H1 (cell line): ENCODE data around the gene RASGEF1B.

Experiments used
- EZH2 ChIP-seq: fragments of 200-600 bp; sonication (generic); IDR thresholded peaks from 2 replicates; pipeline ENCODE4 v1.7.1; 2012; ENCODE audit warnings: low read depth, mild to moderate bottlenecking, moderate library complexity, low read length, inconsistent platforms; ENCODE audit not compliant: severe bottlenecking
- GABPA ChIP-seq: IDR thresholded peaks from 2 replicates; pipeline ENCODE4 v1.6.1; 2011; ENCODE audit warnings: mild to moderate bottlenecking, low read length, moderate library complexity, borderline replicate concordance; ENCODE audit not compliant: insufficient read depth
- JUND ChIP-seq: IDR thresholded peaks from 2 replicates; pipeline ENCODE4 v1.6.1; 2011; ENCODE audit warnings: mild to moderate bottlenecking, improper control_type of control experiment, low read length
- MAFK ChIP-seq: IDR thresholded peaks from 2 replicates; pipeline ENCODE4 v1.6.1; 2012; ENCODE audit warnings: low read depth, mild to moderate bottlenecking, improper control_type of control experiment, low read length
- POLR2A ChIP-seq, 2 experiments: IDR thresholded peaks; 1 replicate in 1 of 2; 2 replicates in 1 of 2; pipeline ENCODE4 v1.6.1; 2011; ENCODE audit warnings: low read depth in 2 of 2, low read length in 2 of 2, mild to moderate bottlenecking in 2 of 2; ENCODE audit errors: control extremely low read depth in 1 of 2
- RXRA ChIP-seq: IDR thresholded peaks from 2 replicates; pipeline ENCODE4 v1.6.1; 2011; ENCODE audit warnings: low read depth, mild to moderate bottlenecking, low read length, moderate library complexity; ENCODE audit not compliant: insufficient read depth
- SP1 ChIP-seq: IDR thresholded peaks from 2 replicates; pipeline ENCODE4 v1.6.1; 2011; ENCODE audit warnings: low read depth, low read length
- YY1 ChIP-seq: IDR thresholded peaks from 2 replicates; pipeline ENCODE4 v1.6.1; 2011; ENCODE audit warnings: low read depth, mild to moderate bottlenecking, low read length
- TF ChIP-seq, protein P1 (sequence below), 3 experiments: IDR thresholded peaks; 1 replicate in 2 of 3; 2 replicates in 1 of 3; pipeline versions ENCODE4 v1.5.1 to v1.6.1; 2011; ENCODE audit warnings: low read length in 3 of 3, mild to moderate bottlenecking in 3 of 3, inconsistent platforms in 2 of 3, low read depth in 1 of 3, moderate library complexity in 1 of 3; ENCODE audit not compliant: insufficient read depth in 1 of 3; ENCODE audit errors: control extremely low read depth in 1 of 3
- TF ChIP-seq, protein P2 (sequence below): IDR thresholded peaks from 2 replicates; pipeline ENCODE4 v1.6.1; 2011; ENCODE audit warnings: low read depth, mild to moderate bottlenecking, low read length; ENCODE audit not compliant: insufficient read depth
- TF ChIP-seq, protein P3 (sequence below): IDR thresholded peaks from 2 replicates; pipeline ENCODE4 v1.6.1; 2011; ENCODE audit warnings: low read length, improper control_type of control experiment

DNA sequence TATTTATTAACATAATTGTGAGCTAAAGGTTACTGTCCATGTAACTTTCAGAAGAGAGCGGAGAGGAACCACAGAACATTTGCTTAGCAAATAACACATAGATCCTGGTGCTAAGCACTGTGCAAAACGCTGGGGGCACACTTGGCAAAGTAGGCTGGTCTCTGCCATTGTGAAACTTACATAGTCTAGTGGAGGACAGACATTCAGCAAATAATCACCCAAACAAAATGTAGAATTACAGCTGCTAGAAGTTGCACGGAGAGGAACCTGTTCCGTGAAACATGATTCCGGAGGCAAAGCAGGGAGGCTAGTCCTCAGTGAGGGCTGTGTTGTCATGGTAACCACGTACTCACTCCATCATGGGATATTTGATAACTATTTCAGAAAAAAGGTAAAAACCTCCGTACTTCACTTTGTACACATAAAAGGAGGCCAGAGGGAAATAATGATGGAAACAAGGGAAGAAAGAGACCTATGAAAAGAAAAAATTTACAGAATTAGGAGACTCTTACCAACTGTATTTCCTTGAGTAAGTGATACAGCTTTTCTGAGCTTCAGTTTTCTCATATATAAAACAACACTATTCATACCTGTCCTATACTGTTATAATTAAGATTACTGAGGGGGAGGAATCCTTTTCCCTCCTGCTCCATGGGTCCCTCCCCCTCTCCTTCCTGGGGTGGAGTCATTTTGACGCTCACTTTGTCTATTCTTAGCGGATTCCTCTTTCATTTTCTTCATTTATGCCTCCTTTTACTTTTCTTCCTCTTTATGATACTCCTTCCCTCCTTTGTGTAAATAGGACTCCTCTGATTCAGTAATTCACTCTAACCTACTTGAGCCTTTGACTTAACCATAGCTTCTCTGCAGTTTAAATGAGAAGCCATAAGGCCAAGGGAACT lies 825 bp upstream of the RASGEF1B start:
- TF ChIP-seq, protein P1, sequence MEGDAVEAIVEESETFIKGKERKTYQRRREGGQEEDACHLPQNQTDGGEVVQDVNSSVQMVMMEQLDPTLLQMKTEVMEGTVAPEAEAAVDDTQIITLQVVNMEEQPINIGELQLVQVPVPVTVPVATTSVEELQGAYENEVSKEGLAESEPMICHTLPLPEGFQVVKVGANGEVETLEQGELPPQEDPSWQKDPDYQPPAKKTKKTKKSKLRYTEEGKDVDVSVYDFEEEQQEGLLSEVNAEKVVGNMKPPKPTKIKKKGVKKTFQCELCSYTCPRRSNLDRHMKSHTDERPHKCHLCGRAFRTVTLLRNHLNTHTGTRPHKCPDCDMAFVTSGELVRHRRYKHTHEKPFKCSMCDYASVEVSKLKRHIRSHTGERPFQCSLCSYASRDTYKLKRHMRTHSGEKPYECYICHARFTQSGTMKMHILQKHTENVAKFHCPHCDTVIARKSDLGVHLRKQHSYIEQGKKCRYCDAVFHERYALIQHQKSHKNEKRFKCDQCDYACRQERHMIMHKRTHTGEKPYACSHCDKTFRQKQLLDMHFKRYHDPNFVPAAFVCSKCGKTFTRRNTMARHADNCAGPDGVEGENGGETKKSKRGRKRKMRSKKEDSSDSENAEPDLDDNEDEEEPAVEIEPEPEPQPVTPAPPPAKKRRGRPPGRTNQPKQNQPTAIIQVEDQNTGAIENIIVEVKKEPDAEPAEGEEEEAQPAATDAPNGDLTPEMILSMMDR (IDR thresholded peaks at IDR 0.05; ENCODE audit: control extremely low read depth in 1 of 3, insufficient read depth in 1 of 3, low read depth in 1 of 3, low read length in 3 of 3) = peak in 2 of 3 experiments; percentile 10 to 57; a peak in 2 of 4 replicates
- TF ChIP-seq, protein P2, sequence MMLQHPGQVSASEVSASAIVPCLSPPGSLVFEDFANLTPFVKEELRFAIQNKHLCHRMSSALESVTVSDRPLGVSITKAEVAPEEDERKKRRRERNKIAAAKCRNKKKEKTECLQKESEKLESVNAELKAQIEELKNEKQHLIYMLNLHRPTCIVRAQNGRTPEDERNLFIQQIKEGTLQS = no peak
- TF ChIP-seq EZH2 (no peak), SP1 (no peak), GABPA (no peak), YY1 (no peak), MAFK (no peak), POLR2A (IDR thresholded peaks at IDR 0.05; ENCODE audit: control extremely low read depth in 1 of 2, low read depth in 2 of 2, low read length in 2 of 2) (no peak), RXRA (no peak), JUND (no peak)
- TF ChIP-seq, protein P3, sequence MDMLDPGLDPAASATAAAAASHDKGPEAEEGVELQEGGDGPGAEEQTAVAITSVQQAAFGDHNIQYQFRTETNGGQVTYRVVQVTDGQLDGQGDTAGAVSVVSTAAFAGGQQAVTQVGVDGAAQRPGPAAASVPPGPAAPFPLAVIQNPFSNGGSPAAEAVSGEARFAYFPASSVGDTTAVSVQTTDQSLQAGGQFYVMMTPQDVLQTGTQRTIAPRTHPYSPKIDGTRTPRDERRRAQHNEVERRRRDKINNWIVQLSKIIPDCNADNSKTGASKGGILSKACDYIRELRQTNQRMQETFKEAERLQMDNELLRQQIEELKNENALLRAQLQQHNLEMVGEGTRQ = no peak
